Right atrium auricular region (tissue), 2 donors: Measurements from ENCODE around the gene UNC5CL. TPM values are rescaled to one million over a fixed set of nuclear protein-coding genes. Genes with fewer than 3 reads are reported as not detected.

Experiments
- DNase-seq: peaks from one replicate; pipeline ENCODE4 v3.0.0-alpha.2; 2019; ENCODE audit warnings: low spot score
- H3K27ac ChIP-seq, 2 donors: fragments of 200-600 bp; sonication (generic); 1 replicate in 1 of 2; 2 replicates in 1 of 2; pipeline ENCODE4 v1.5.1; 2016 to 2019
- H3K27me3 ChIP-seq, 2 donors: fragments of 200-600 bp; sonication (generic); one replicate each; pipeline versions ENCODE4 v1.5.1 to v1.6.0; 2017 to 2019
- H3K36me3 ChIP-seq: fragments of 200-600 bp; sonication (generic); one replicate; pipeline ENCODE4 v1.5.1; 2016
- H3K4me1 ChIP-seq, 2 donors: fragments of 200-600 bp; sonication (generic); one replicate each; pipeline versions ENCODE4 v1.5.1 to v1.6.0; 2017 to 2019
- H3K4me3 ChIP-seq, 2 donors: fragments of 200-600 bp; sonication (generic); 1 replicate in 1 of 2; 2 replicates in 1 of 2; pipeline ENCODE4 v1.5.1; 2017 to 2019; ENCODE audit warnings: mild to moderate bottlenecking in 1 of 2, moderate library complexity in 1 of 2
- H3K9me3 ChIP-seq, 2 donors: fragments of 200-600 bp; sonication (generic); one replicate each; pipeline ENCODE4 v1.5.1; 2019
- total RNA-seq, 2 donors: library from RNA; depleted of rRNA; stranded (reverse); fragments of >200 nt; gene quantifications; one replicate each; pipeline ENCODE4 v1.1.0, GENCODE V29; 2016
- TF ChIP-seq, protein P1 (sequence below), 2 donors: fragments of 200-600 bp; sonication (generic); IDR thresholded peaks; one replicate each; pipeline ENCODE4 v1.5.1; 2019; ENCODE audit warnings: antibody characterized with exemption in 2 of 2

Gene UNC5CL
- total RNA-seq, 2 donors from 2014 or later: 0.43 to 0.96 TPM

DNA sequence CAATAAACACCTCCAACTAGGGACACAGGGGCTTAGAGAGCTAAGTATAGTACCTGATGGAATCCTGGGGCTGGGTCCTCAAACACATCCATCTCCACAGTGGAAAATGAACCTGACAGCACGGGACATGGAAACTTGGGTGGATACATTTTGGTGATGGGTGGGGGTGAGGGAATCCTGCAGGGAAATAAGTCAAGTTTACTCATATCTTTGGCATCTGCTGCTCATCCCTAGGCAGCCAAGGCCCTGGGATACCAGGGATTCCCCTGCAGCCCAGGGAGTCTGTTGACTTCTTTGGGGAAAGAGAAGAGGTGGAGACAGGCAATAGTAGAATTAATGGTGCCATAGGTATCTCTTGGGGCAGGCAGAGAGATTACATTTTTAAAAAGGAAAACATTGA, 20.5 kb upstream of the UNC5CL start:
- H3K4me1 ChIP-seq: peaks cover 0 to 51% of the 10 kb centered on the region in 2 donors

DNA sequence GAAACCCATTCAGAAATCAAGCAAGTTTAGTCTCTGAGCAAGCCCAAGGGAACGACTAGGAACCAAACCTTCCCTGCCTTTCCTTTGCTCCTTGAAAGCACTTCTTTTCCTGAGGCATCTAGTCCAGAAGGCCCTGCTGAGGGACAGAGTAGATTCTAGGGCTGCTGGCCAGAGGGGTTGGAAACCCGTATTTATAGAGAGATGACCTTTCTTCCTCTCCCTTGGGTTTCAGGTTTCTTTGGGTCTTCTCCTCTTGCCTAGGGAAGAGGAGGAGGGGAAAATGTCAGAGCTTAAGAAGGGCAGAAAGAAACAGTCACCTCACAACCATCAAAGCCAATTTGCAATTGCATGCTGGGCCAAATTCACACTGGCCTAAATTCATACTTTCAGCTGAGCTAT, 19.8 kb upstream of the UNC5CL start:
- TF ChIP-seq, protein P1, sequence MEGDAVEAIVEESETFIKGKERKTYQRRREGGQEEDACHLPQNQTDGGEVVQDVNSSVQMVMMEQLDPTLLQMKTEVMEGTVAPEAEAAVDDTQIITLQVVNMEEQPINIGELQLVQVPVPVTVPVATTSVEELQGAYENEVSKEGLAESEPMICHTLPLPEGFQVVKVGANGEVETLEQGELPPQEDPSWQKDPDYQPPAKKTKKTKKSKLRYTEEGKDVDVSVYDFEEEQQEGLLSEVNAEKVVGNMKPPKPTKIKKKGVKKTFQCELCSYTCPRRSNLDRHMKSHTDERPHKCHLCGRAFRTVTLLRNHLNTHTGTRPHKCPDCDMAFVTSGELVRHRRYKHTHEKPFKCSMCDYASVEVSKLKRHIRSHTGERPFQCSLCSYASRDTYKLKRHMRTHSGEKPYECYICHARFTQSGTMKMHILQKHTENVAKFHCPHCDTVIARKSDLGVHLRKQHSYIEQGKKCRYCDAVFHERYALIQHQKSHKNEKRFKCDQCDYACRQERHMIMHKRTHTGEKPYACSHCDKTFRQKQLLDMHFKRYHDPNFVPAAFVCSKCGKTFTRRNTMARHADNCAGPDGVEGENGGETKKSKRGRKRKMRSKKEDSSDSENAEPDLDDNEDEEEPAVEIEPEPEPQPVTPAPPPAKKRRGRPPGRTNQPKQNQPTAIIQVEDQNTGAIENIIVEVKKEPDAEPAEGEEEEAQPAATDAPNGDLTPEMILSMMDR (IDR thresholded peaks at IDR 0.05): no peak
- Histone ChIP-seq H3K27me3 (no peaks in the 10 kb centered on the region), H3K9me3 (no peaks in the 10 kb centered on the region), H3K36me3 (peaks cover 13% of the 10 kb centered on the region), H3K4me3 (no peak overlapping the region), H3K27ac (peak overlapping the region; percentile 84 to 94), H3K4me1 (peaks cover 0 to 46% of the 10 kb centered on the region in 2 donors)
- DNase-seq: no peak

More for the DNA sequence above, 20.5 kb upstream of the UNC5CL start:
- TF ChIP-seq, protein P1 (IDR thresholded peaks at IDR 0.05): no peak
- Histone ChIP-seq H3K4me3 (no peak overlapping the region), H3K27ac (peak overlapping the region; percentile 84 to 94), H3K36me3 (peaks cover 19% of the 10 kb centered on the region), H3K9me3 (no peaks in the 10 kb centered on the region), H3K27me3 (no peaks in the 10 kb centered on the region)
- DNase-seq: no peak

- TF ChIP-seq, protein P1 (IDR thresholded peaks at IDR 0.05): no peak
- DNase-seq: peak; percentile 55
- peaks cover 8% of the 10 kb centered on the region for H3K36me3 ChIP-seq
- H3K27me3 ChIP-seq: no peaks in the 10 kb centered on the region
- peaks cover 0 to 63% of the 10 kb centered on the region in 2 donors for H3K4me1 ChIP-seq
- H3K9me3 ChIP-seq: no peaks in the 10 kb centered on the region
- peak overlapping the region; percentile 84 to 94 for H3K27ac ChIP-seq
- H3K4me3 ChIP-seq: no peak overlapping the region
Observed at GRCh38 chr6:41056768-41057490, 17.9 kb upstream of the UNC5CL start.

GRCh38 chr6:41055149-41055548, 16.1 kb upstream of the UNC5CL start:
- TF ChIP-seq, protein P1 (IDR thresholded peaks at IDR 0.05): no peak
- H3K9me3 ChIP-seq: no peaks in the 10 kb centered on the region
- no peaks in the 10 kb centered on the region for H3K27me3 ChIP-seq
- peak overlapping the region; percentile 37 to 43 for H3K4me3 ChIP-seq
- DNase-seq: peak; percentile 56
- peak overlapping the region; percentile 84 to 94 for H3K27ac ChIP-seq
- peaks cover 0 to 73% of the 10 kb centered on the region in 2 donors for H3K4me1 ChIP-seq
- no peaks in the 10 kb centered on the region for H3K36me3 ChIP-seq

DNA sequence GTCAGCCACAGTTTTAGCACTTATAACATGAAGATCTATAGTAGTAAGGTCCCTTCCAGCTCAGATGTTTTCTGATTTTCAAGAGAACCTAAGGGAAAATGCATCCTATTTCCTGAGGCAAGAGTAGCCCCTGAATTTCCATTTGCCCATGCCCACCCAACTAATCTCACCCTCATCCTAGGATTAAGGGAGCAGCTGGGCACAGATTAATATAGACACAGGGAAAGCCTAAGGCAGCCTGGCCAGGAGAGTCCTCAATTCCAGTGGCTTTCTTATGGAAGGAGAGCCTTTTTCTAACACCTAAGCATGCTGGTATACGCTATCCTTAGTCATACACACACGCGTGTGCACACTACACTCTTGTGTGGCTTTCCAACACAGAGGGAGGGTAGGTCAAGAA, 15.5 kb upstream of the UNC5CL start:
- DNase-seq: no peak
- Histone ChIP-seq H3K4me1 (peaks cover 0 to 74% of the 10 kb centered on the region in 2 donors), H3K9me3 (no peaks in the 10 kb centered on the region), H3K27ac (peak overlapping the region; percentile 84 to 94), H3K4me3 (peak overlapping the region; percentile 37 to 43), H3K36me3 (no peaks in the 10 kb centered on the region), H3K27me3 (no peaks in the 10 kb centered on the region)
- TF ChIP-seq, protein P1 (IDR thresholded peaks at IDR 0.05): no peak
